ENCODE data around the gene BEND6. TPM values are rescaled to one million over a fixed set of nuclear protein-coding genes. Genes with fewer than 3 reads are reported as not detected.

BEND6 gene, protein sequence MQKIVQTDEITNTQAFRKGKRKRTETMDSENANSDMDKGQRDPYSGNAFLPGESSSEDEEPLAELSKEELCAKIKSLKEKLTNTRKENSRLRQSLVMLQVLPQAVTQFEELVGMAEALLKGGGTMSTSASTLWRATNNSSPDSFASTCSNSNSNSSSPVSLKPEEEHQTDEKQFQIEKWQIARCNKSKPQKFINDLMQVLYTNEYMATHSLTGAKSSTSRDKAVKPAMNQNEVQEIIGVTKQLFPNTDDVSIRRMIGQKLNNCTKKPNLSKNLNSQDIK
- 1 to 10 TPM; 4.4 to 7.1 (median 5.5) TPM for polyA plus RNA-seq (ENCODE audit: insufficient read length in 4 of 4)

- peak in 2 of 4 donors; percentile 23 to 36 for DNase-seq (ENCODE audit: low read depth in 4 of 4, low spot score in 2 of 4)
Measured at GRCh38 chr6:56954403-56955170, at the start of gene BEND6. TSS of gene BEND6 (plus strand) at chr6:56955107. CDS start at chr6:56981811, 26,704 bp downstream.

DNA sequence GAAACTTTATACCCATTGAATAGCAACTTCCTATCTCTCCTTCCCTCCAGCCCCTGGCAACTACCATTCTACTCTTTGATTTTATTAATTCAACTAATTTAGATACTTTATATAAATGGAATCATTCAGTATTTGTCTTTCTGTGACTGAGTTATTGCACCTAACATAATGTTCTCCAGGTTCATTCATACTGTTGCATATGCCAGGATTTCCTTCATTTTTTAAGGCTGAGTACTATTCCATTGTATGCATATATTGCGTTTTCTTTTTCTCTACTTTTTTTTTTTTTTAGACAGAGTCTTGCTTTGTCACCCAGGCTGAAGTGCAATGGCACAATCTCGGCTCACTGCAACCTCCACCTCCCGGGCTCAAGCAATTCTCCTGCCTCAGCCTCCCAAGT is 49.5 kb upstream of the BEND6 start:
- no peak for DNase-seq (ENCODE audit: low read depth in 4 of 4, low spot score in 2 of 4)

DNA sequence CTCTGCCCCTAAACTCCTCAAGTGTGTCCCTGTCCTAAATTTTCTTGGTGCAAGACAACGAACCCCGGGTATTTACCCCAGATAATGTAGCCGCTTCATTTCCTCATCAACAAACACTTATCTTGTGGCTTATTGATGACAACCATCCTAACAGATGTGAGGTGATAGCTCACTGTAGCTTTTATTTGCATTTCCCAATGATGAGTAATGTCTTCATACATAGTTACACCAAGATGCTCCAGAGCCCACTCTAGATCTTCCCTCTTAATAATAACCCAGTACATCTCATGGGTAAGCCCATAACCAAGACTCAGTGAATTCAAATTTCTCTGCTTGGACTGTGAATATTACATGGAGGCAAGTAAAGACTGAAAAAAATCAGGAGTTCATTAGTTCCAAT is 48.2 kb upstream of the BEND6 start:
- DNase-seq (ENCODE audit: low read depth in 4 of 4, low spot score in 2 of 4): no peak

DNA sequence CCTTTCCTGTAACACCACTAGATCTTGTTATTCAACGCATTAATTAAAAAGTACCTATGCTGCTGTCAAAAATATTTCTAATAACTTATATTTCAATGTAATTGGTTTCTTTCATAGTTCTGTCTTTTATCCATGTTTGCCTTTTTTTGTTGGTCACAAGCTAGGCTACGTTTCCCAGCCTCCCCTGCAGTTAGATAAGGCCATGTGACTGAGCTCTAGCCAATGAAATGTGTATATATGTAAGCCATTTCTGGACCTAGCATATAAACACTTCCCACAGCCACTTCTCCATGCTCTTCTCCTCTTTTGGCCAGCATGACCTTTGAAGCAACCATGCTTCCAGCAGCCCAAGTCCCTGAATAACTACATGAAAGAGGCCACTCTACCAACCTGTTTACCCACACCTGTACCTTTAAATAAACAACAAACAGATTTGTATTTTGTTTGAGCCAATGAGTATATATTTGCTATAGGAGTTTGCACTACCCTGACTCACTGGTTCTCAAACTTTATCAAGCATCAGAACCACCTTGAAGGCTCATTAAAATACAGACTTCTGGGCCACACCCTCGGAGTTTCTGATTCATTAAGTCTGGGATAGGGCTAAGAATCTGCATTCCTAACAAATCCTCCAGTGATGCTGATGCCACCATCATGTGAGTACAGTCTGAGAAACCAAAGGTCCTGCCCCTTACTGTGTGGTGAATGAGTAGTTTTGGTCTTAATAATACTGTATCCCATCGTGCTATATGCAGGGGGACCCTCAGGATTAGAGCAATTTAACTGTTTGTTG is 45.6 kb upstream of the BEND6 start:
- no peak for DNase-seq (ENCODE audit: low read depth in 4 of 4, low spot score in 2 of 4)

GRCh38 chr6:56911847-56912246 is 43.1 kb upstream of the BEND6 start:
- no peak for DNase-seq (ENCODE audit: low read depth in 4 of 4, low spot score in 2 of 4)

DNA sequence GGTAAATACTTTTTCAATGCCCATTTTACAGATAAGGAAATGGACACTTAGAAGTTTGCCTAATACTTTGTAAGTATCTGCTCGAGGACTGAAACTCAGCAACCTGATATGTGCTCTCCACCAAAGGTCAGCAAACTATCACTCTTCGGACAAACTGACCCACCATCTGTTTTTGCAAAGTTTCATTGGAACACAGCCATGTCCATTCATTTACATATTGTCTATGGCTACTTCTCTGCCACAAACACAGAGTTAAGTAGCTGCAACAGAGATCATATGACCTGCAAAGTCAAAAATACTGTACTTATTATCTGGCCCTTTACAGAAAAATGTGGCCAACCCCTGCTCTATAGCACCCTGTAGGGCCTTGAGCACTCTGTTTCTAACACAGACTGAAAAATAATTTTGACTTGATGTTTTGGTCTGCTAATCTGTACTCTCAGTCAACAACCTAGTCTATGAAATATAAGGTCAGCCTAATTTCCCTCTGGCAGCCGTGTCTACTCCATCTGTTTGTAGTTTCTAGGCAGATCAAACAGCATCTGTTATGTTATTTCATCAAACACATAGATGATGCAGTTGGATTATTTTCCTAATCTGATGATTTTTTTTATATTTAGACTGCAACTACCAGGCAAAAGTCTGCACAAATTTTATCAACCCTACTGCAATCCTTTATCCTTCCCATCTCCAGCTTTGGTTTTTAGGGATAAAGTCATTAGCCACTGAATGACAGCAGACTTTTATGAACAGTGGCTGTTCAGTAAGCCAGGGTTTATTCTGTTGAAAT is 41.4 kb upstream of the BEND6 start:
- no peak for DNase-seq (ENCODE audit: low read depth in 4 of 4, low spot score in 2 of 4)

GRCh38 chr6:56914798-56915658 is 39.9 kb upstream of the BEND6 start:
- DNase-seq (ENCODE audit: low read depth in 4 of 4, low spot score in 2 of 4): no peak

- no peak for DNase-seq (ENCODE audit: low read depth in 4 of 4, low spot score in 2 of 4)
Measured at GRCh38 chr6:56915832-56916231, 39.1 kb upstream of the BEND6 start.

DNA sequence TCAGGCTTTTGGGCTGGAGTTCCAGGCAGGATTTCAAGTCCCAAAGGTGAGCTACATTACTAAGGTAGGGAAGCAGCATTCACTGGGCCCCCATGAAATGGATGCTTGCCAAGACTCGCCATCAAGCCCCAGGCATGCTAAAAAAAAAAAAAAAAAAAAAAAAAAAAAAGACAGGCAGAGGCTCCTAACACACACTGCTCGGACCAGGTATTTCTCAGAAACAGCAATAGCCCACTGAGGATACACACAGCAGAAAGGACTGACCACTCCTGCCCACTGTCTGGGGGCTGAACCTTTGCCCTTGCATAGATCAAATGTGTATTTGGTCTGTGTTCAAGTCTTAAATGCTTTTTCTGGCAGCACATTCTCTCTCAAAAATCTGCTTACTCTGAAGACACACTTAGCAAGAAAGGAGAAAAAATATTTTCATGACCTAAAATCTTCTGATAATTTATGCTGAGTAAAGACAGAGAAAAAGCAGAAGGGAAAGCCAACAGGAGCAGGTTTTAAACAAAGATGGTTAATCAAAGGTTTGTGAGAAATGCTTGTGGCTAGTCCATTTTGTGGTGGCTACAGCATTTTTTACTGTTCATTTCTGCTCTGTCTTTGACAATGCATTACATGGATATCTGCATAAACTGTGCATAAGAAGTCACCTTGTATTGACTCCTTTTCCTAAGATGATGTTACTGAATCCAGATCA is 37.9 kb upstream of the BEND6 start:
- no peak for DNase-seq (ENCODE audit: low read depth in 4 of 4, low spot score in 2 of 4)

DNA sequence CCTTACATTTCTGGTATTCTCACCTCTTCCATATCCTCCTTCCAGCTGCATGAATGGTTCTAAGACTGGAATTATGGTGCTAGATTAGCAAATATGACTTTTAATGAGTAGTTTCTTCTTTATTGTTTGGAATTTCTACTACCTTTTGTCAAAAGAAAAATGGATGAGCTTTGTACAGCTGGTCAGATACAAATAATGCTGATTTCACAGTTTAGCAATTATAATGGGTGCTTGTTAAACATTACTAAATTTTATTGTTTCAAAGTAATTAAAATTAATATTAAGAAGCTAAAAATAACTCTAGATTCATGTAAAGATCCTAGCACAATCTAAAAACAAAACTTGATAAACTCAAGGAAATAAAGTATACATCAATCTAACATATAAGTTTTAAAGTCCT is 32.3 kb upstream of the BEND6 start:
- no peak for DNase-seq (ENCODE audit: low read depth in 4 of 4, low spot score in 2 of 4)

- DNase-seq (ENCODE audit: low read depth in 4 of 4, low spot score in 2 of 4): no peak
Measured at GRCh38 chr6:56923565-56923964, 31.3 kb upstream of the BEND6 start.

DNA sequence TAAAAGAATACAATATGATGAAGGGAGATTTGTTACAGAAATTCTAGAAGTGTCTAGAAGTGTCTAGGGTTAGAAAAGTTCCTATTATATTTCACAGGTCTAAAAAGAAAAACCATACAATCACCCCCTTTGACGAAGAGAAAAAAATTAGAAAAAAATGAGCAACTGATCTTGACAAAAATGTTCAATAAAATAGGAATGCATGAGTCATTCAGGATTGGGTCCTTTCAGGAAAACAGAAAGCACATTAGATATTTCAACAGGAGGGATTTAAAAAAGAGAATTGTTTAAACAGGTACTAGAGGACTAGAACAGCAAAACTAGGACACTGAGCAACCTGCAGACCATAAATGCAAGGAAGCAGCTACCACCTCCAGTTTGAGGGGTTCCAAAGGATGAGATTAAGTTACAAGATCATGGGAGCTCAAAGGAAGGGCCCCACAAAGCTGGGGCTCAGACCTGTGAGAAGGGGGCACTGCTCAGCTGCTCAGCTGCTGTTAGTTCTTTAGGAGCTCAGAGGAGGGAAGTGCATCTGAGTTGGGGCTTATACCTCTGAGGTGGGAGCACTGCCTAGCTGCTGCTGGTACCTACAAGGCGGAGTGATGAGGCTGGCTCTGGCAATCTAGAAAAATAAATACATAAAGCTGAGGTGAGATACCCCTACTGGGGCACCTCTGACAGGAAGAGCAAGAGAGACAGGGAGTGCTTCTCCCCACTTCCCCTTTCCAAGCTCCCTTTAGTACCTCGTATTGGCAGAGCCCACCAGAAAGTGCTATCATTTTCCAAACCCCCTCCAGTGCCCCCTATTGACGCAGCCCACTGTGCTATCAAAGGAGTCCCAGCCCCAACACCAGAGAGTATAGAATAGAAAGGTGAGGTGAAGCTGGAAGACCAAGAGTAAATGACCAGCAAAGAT is 27.1 kb upstream of the BEND6 start:
- no peak for DNase-seq (ENCODE audit: low read depth in 4 of 4, low spot score in 2 of 4)

DNA sequence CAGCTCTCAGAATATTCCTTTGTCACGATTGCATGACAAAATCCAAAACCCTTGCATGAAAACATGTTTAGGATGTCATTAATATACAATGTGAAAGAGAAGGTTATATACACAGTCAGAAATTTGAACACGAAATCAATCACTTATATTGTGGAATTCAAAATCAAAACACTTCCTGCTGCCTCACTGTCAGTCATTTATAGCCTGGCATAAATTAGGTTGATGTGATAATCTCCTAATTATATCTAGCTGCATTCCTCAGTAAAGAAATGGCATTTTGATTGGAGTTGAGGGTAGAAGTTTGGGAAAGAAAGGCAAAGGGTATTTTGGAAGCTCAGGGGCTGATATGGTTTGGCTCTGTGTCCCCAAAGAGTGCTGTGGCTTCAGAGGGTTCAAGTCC is 24.1 kb upstream of the BEND6 start:
- DNase-seq (ENCODE audit: low read depth in 4 of 4, low spot score in 2 of 4): no peak

GRCh38 chr6:56932910-56933477 is 21.9 kb upstream of the BEND6 start:
- DNase-seq (ENCODE audit: low read depth in 4 of 4, low spot score in 2 of 4): no peak

DNA sequence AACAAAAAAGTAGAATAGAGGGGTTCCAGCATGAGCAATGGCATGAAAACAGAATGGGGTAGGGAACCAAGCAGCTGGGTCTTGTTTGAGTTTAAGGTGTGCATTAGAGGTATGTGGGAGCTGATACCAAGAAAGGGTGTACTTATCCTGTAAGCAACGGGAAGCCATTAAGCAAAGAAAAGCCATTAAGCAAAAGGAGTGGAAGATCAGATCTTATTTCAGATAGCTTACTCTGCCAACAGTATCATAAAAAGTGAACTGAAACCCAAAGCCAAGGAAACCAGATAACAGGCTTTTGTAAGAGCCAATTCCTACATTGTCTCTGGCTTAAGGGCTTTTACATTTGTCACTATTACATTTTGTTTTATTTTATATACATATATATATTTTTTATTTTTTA is 21.3 kb upstream of the BEND6 start:
- DNase-seq (ENCODE audit: low read depth in 4 of 4, low spot score in 2 of 4): no peak

- DNase-seq (ENCODE audit: low read depth in 4 of 4, low spot score in 2 of 4): no peak
Measured at GRCh38 chr6:56934876-56935275, 20.0 kb upstream of the BEND6 start.

DNA sequence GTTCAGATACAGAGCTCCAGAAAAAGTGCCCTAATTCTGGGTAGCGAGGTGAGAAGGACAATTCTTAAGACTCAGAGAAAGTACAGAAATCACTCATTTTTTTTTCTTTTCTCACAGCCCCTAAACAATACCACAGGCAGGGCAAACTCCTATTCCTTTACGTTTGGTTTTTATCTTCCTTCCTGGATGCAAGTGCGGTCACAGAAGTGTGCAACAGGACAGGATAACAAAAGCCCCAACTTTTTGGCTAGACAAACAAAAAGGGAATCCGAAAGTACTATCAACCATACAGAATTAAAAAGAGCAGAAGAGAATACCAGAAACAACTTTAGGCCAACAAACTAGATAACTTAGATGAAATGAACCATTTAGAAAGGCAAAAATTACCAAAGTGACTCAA is 18.4 kb upstream of the BEND6 start:
- no peak for DNase-seq (ENCODE audit: low read depth in 4 of 4, low spot score in 2 of 4)
